Endometrial microvascular endothelial cells (primary cell): ENCODE results near the gene FBXW10. TPM values are rescaled to one million over a fixed set of nuclear protein-coding genes. Genes with fewer than 3 reads are reported as not detected.
"Not testable (repeated sequence)": the region's sequence is repeated elsewhere in the genome, so short reads cannot be mapped to it uniquely, and the experiment has no call there.

Source experiments
- in situ Hi-C: cut with HindIII; loops from 2 replicates; pipeline ENCODE4 v1.10.0; 2017; ENCODE audit warnings: low sequenced_read_pairs, low pct_unique_long_range_greater_than_20kb; ENCODE audit errors: inconsistent ontology term
- total RNA-seq: library from RNA; depleted of rRNA; stranded (reverse); fragments of >200 nt; gene quantifications from one replicate; pipeline ENCODE4 v1.2.3, GENCODE V29; 2015; ENCODE audit errors: inconsistent ontology term

The FBXW10 gene
- total RNA-seq, 1 donor from 2014 or later = not detected

GRCh38 chr17:18816489-18817371 is 72.9 kb downstream of the FBXW10 start:
- in situ Hi-C loops = not testable (repeated sequence)

DNA sequence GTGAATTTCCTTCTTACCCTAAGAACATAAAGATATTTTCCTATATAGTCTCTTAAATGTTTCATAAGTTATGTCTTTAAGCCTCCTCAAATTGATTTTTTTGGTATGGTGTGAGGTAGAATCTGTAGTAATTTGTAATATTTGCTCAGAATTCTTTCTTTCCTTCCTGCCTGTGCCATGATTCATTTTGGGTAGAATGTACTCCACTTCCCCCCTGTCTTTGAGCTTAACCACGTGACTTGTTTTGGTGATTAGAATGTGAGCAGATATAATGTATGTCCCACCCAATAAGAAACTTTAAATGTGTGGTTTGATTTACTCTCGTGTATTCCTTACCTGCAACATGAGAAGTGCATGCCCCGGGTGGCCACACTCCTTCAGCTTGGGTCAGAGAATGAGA is 77.6 kb downstream of the FBXW10 start:
- in situ Hi-C loops = not testable (repeated sequence)

GRCh38 chr17:18827613-18828012 is 83.8 kb downstream of the FBXW10 start:
- in situ Hi-C loops = not testable (repeated sequence)

Other genes starting within 250 kb of the FBXW10 start
- gene TBC1D28, start 99.7 kb upstream of the FBXW10 start, total RNA-seq = not detected
- gene FOXO3B, start 61.7 kb upstream of the FBXW10 start, total RNA-seq = 2.3 TPM
- gene TVP23B, start 37.1 kb downstream of the FBXW10 start, total RNA-seq = 47.5 TPM
- 33.0 TPM for gene PRPSAP2, start 114.1 kb downstream of the FBXW10 start, total RNA-seq
- not detected for gene SLC5A10, start 208.1 kb downstream of the FBXW10 start, total RNA-seq